OCI-LY1 (cell line): ENCODE results near the gene BTBD1.

ENCODE experiments used
- CTCF ChIP-seq: fragments of 200-600 bp; sonication (generic), shearing (Covaris generic); IDR thresholded peaks from 2 replicates; pipeline ENCODE4 v1.5.1; 2017; ENCODE audit warnings: mild to moderate bottlenecking, antibody characterized with exemption, low read length, moderate library complexity, mixed read lengths
- EZH2 ChIP-seq: fragments of 200-600 bp; sonication (generic), shearing (Covaris generic); IDR thresholded peaks from 2 replicates; pipeline ENCODE4 v1.8.0; 2017; ENCODE audit warnings: borderline replicate concordance, mixed run types, mild to moderate bottlenecking, antibody characterized with exemption, low read length, moderate library complexity, mixed read lengths

- TF ChIP-seq CTCF (no peak), EZH2 (no peak)
Measured at GRCh38 chr15:82978438-82978837, 88.6 kb downstream of the BTBD1 start.
